ENCODE data around the gene NUP93.

NUP93 gene

GRCh38 chr16:56729735-56730662, at the start of gene NUP93:
NUP93 (plus strand) TSS chr16:56730129; CDS start chr16:56748248, 18,119 bp downstream.
- peak; percentile 87 for DNase-seq

GRCh38 chr16:56681939-56682702, 47.8 kb upstream of the NUP93 start, which contains the start of gene MT1X:
MT1X (plus strand) TSS chr16:56682470; CDS start chr16:56682541, 71 bp downstream.
- peak; percentile 82 for DNase-seq

GRCh38 chr16:56682703-56683397, 47.1 kb upstream of the NUP93 start:
- no peak for DNase-seq

GRCh38 chr16:56683424-56684172, 46.3 kb upstream of the NUP93 start:
- no peak for DNase-seq

- DNase-seq: no peak
Observed at GRCh38 chr16:56684256-56684925, 45.5 kb upstream of the NUP93 start.

GRCh38 chr16:56684926-56685590, 44.9 kb upstream of the NUP93 start:
- DNase-seq: no peak

GRCh38 chr16:56686758-56687157, 43.2 kb upstream of the NUP93 start:
- no peak for DNase-seq

GRCh38 chr16:56688762-56689161, 41.2 kb upstream of the NUP93 start:
- DNase-seq: no peak

- DNase-seq: no peak
Observed at GRCh38 chr16:56689171-56689570, 40.8 kb upstream of the NUP93 start.

GRCh38 chr16:56690420-56691122, 39.4 kb upstream of the NUP93 start:
- DNase-seq: no peak

- no peak for DNase-seq
Observed at GRCh38 chr16:56691885-56692284, 38.0 kb upstream of the NUP93 start.

GRCh38 chr16:56695246-56695645, 34.7 kb upstream of the NUP93 start:
- DNase-seq: no peak

- no peak for DNase-seq
Observed at GRCh38 chr16:56697456-56698155, 32.3 kb upstream of the NUP93 start.

- DNase-seq: no peak
Observed at GRCh38 chr16:56700195-56700594, 29.7 kb upstream of the NUP93 start.

GRCh38 chr16:56700631-56701030, 29.3 kb upstream of the NUP93 start:
- no peak for DNase-seq

- no peak for DNase-seq
Observed at GRCh38 chr16:56701534-56701933, 28.4 kb upstream of the NUP93 start.

GRCh38 chr16:56702836-56703235, 27.1 kb upstream of the NUP93 start:
- DNase-seq: no peak

GRCh38 chr16:56708525-56709442, 21.1 kb upstream of the NUP93 start:
- DNase-seq: peak; percentile 16

Measured in activated CD4-positive, alpha-beta T cell treated with anti-CD3 and anti-CD28 coated beads, Interleukin-2, amount 50 U/mL, for 1 hour (primary cell).